ENCODE results near the gene ALLC. TPM values are rescaled to one million over a fixed set of nuclear protein-coding genes. Genes with fewer than 3 reads are reported as not detected.
A peak's percentile ranks its signal among the peaks of the same experiment; 100 is the strongest.

ALLC gene
- total and polyA plus RNA-seq, 3 donors from 2014 or later, result 8.1 to 35.1 (median 18.5) TPM

DNA sequence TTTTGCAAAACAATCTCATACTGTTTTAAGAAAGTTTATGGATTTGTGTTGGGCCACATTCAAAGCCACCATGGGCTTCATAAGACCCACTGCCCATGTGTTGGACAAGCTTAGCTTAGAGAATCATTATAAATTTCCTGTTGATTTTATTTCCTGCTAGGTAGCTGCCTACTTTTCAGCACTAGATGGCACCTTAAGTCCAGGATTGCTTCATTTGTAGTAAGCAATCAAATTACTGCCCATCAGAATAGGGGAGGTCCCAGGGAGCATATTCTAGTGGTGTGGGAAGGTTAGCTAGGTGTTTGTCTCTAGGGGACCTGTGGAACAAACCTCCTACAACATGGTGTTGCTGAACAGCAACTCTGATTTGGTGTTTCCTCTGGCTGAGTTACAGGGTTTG, 34.4 kb downstream of the ALLC start:
- H3K27me3 ChIP-seq, result no peaks in the 10 kb centered on the region
- no peaks in the 10 kb centered on the region for H3K36me3 ChIP-seq (ENCODE audit: low read depth, missing control alignments)
- no peak overlapping the region for H3K4me3 ChIP-seq
- no peak for DNase-seq
- no peak overlapping the region for H3K27ac ChIP-seq
- peaks cover 16% of the 10 kb centered on the region for H3K4me1 ChIP-seq
- no peaks in the 10 kb centered on the region for H3K9me3 ChIP-seq
- intact Hi-C loops (cut with DNase I; ENCODE audit: low total_unique reads), result no loop called here
- TF ChIP-seq, protein P1, sequence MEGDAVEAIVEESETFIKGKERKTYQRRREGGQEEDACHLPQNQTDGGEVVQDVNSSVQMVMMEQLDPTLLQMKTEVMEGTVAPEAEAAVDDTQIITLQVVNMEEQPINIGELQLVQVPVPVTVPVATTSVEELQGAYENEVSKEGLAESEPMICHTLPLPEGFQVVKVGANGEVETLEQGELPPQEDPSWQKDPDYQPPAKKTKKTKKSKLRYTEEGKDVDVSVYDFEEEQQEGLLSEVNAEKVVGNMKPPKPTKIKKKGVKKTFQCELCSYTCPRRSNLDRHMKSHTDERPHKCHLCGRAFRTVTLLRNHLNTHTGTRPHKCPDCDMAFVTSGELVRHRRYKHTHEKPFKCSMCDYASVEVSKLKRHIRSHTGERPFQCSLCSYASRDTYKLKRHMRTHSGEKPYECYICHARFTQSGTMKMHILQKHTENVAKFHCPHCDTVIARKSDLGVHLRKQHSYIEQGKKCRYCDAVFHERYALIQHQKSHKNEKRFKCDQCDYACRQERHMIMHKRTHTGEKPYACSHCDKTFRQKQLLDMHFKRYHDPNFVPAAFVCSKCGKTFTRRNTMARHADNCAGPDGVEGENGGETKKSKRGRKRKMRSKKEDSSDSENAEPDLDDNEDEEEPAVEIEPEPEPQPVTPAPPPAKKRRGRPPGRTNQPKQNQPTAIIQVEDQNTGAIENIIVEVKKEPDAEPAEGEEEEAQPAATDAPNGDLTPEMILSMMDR (IDR thresholded peaks at IDR 0.05), result peak; percentile 16 to 48 (median 44)
- TF ChIP-seq POLR2A (IDR thresholded peaks at IDR 0.05), result no peak

DNA sequence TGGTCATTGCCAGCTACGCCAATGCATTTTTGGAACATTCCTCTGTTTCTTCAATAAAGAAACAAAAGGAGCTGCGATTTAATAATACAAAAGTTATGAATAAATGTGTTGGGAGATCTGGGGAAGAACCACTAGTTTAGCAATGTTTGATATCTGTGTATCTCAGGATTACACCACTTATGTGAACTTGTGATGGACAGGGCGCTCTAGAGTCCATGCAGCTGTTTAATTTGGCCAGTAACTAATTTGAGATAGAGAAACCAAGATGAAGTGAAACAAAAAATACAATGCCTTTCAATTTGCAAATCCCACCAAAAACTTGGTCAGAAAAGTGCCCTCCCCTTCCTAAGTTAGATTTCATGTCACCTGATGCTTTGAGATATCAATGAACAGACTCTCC, 38.5 kb downstream of the ALLC start:
- WGBS, 2 donors, result 69 to 76% methylated on average over 3 of the region's 3 CpGs
- intact Hi-C loops (cut with DNase I; ENCODE audit: low total_unique reads), result no loop called here
- H3K36me3 ChIP-seq (ENCODE audit: low read depth, missing control alignments), result no peaks in the 10 kb centered on the region

DNA sequence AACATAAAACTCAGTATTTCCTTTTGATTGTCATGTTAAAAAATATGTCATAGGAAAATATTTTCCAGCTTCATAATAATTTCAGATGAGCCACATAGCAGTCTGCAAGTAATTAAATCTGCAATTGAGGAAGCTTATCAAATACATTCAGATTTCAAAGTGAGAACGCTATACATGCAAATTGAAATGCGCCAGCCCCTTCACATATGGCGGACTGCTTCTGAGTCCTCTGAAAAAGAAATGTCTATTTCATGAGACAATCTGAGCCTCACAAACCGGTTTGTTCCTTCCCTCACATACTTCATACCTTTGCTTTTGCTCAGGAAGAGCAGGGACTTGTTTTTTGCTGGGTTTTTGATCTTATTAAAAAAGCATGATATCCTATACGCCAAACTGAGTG, 43.1 kb downstream of the ALLC start:
- Histone ChIP-seq H3K36me3 (ENCODE audit: low read depth, missing control alignments) (no peaks in the 10 kb centered on the region), H3K27me3 (no peaks in the 10 kb centered on the region), H3K4me1 (no peaks in the 10 kb centered on the region), H3K27ac (no peak overlapping the region), H3K9me3 (no peaks in the 10 kb centered on the region), H3K4me3 (no peak overlapping the region)
- DNase-seq, result no peak
- TF ChIP-seq, protein P1 (IDR thresholded peaks at IDR 0.05), result no peak
- TF ChIP-seq POLR2A (IDR thresholded peaks at IDR 0.05), result no peak
- 89% methylated on average over 5 of the region's 5 CpGs for WGBS, 2 donors
- intact Hi-C loops (cut with DNase I; ENCODE audit: low total_unique reads), result no loop called here

More for the DNA sequence above, 38.5 kb downstream of the ALLC start:
- DNase-seq, result no peak
- Histone ChIP-seq H3K27ac (no peak overlapping the region), H3K9me3 (no peaks in the 10 kb centered on the region), H3K4me3 (no peak overlapping the region), H3K27me3 (no peaks in the 10 kb centered on the region), H3K4me1 (peaks cover 16% of the 10 kb centered on the region)
- TF ChIP-seq, protein P1 (IDR thresholded peaks at IDR 0.05), result no peak
- TF ChIP-seq POLR2A (IDR thresholded peaks at IDR 0.05), result no peak

DNA sequence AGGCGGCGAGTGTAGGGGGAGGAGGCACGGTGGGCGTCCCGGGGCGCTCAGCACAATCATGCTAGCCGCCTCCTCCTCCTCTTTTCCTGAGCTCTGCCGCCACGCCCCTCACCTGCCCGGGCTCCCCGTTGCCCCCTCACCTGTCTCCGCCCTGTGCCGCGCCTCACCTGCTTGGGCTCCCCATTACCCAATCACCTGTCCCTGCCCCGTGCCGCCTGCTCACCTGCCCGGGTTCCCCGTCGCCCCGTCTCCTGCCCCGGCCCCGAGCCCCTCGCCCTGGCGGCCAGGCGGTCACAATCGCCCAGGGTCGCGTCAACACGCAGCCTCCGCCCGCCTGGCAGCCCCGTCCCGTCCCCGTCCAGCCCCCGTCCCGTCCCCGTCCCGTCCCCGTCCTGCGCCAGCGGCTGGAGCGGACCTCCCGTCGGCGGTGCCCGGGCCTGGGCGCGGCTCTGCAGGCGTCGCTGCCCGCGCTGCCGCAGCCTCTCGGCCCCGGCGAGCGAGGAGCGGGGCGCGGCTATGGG, 45.3 kb downstream of the ALLC start, which contains the start of gene DCDC2C:
TSS of gene DCDC2C (plus strand) at position 340 of the 521 bp plus-strand sequence. CDS start at position 517, 177 bp downstream.
- Histone ChIP-seq H3K9me3 (no peaks in the 10 kb centered on the region), H3K36me3 (ENCODE audit: low read depth, missing control alignments) (no peaks in the 10 kb centered on the region), H3K27me3 (no peaks in the 10 kb centered on the region), H3K4me1 (no peaks in the 10 kb centered on the region), H3K4me3 (peak within 1 kb of the TSS; percentile 51 to 63), H3K27ac (peak within 1 kb of the TSS; percentile 21 to 63)
- intact Hi-C loops (cut with DNase I; ENCODE audit: low total_unique reads), result no loop called here
- no peak for DNase-seq
- WGBS, 2 donors, result 25 to 29% methylated on average over 25 to 35 of the region's 60 CpGs
- TF ChIP-seq, protein P1 (IDR thresholded peaks at IDR 0.05), result no peak
- no peak for TF ChIP-seq POLR2A (IDR thresholded peaks at IDR 0.05)

DNA sequence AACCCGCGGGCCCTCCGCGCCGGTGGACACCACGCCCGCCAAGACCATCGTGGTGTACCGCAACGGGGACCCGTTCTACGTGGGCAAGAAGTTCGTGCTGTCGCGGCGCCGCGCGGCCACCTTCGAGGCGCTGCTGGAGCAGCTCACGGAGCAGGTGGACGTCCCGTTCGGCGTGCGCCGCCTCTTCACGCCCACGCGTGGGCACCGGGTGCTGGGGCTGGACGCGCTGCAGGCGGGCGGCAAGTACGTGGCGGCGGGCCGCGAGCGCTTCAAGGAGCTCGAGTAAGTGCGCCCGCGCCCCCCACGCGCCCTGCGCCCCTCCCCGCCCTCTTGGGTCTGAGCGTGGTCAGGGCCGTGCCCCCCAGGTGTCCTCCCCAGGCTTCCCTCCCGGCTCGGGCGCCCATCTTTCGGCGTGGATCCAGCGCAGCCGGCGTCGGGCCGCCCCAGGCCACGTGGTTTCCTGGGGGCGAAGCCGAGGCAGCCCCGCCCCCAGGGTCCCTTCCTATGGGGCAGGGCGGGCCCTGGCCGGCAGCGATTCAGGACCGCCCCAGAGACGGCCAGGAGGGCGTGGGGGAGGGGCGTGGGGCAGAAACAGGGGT, 45.9 kb downstream of the ALLC start:
- peak overlapping the region; percentile 21 to 63 for H3K27ac ChIP-seq
- 7 to 13% methylated on average over 12 to 29 of the region's 73 CpGs for WGBS, 2 donors
- no peaks in the 10 kb centered on the region for H3K9me3 ChIP-seq
- H3K4me1 ChIP-seq, result peaks cover 5% of the 10 kb centered on the region
- no peaks in the 10 kb centered on the region for H3K27me3 ChIP-seq
- TF ChIP-seq, protein P1 (IDR thresholded peaks at IDR 0.05), result no peak
- no peak for TF ChIP-seq POLR2A (IDR thresholded peaks at IDR 0.05)
- intact Hi-C loops (cut with DNase I; ENCODE audit: low total_unique reads), result no loop called here
- no peaks in the 10 kb centered on the region for H3K36me3 ChIP-seq (ENCODE audit: low read depth, missing control alignments)
- DNase-seq, result no peak
- H3K4me3 ChIP-seq, result peak overlapping the region; percentile 51 to 63

All from testis (tissue), 3 donors.